Ecto neural progenitor cell (in vitro differentiated cells): ENCODE data around the gene BDKRB1.

Experiments used
- DNase-seq: peaks from one replicate; pipeline ENCODE4 v3.0.0-alpha.2; 2018; ENCODE audit warnings: low spot score

Gene BDKRB1

DNA sequence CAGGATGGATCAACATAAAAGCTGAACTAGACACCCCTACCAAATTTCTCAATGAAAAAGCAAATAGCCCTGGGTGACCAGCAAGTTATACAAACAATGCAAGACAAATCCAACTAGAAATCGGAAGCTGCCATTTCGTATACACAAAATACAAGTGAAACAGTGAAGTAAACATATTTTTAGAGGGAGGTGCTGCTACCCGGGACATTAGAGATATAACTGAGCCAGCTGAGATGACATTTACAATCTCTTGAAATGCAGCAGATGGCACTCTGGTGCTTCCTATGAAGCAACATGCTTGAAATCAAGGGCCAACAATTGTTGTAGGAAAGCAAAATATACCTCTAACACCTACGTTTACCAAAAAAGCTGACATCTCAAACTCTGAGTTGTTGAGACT is 25.5 kb downstream of the BDKRB1 start:
- no peak for DNase-seq

DNA sequence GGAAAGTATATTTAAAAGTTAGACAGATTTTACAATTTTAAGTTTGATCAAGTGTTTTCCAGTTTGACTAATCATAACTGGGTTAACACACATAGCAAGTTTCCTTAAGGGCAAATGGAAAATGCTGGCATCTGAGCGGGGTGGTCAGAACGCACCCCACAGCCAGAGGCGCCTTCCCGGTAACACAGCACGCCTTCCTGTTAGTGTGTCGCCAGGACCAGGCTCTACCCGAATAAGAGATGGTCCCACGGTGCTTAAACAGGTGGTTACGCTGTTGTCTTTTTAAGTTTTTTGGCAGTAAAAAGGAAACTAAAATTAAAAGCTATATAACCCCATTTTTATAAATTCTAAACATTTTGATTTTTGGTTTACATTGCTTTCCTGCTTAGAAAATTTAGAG is 28.0 kb downstream of the BDKRB1 start:
- no peak for DNase-seq

DNA sequence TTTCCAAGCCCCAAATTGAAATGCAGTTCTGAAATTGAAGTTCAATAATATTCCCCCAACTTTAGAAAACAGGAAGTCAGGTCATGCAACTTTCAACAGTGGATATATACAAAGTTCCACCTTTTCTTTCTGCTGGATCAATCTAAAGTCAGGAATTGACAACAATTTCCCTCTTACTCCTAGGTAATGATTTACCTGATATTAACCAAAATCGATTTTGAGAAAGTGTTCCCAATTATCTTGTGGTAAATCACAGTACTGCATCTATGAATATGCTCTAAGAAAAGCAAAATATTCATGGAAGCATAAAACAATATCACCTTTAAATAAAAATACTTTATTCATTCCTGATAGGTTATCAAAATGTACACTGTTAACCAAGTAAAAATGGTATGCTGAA is 28.4 kb downstream of the BDKRB1 start:
- DNase-seq, result no peak

DNA sequence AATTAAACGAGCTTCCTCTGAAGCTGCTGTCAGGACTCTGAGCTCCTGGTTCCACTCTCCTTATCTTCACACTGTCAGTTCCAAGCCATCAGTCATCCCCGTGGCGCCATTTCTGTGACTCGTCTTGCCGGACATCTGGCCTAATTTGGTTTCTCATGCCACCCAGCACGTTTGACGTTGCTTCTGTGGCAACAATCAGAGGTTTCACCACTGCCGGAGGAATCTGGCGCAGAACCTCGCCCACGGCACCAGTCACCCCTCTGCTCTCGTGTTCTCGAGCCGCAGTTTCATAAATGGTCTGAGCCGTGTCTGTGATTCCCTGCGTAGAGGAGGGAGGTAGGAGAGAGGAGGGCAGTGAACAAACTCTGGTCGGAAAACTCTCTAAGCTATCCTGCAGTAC is 29.7 kb downstream of the BDKRB1 start:
- DNase-seq, result no peak

DNA sequence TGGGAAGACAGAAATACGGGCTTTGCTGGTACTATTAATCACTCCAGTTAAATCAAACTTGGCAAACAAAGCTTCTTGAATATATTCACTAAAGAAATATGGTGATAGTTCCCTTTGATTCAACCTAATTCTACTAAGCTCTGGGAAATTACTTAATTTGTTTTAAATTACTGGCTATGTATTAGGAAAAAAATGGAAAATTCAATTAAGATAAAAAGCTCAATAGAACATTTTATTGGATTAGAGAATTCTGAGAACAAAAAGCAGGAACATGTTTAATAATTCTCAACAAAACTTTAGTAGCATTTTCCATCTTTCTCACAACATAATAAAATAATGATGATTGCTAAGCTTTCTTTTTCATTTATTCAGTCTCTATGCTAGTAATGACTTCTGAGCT is 30.2 kb downstream of the BDKRB1 start:
- no peak for DNase-seq

DNA sequence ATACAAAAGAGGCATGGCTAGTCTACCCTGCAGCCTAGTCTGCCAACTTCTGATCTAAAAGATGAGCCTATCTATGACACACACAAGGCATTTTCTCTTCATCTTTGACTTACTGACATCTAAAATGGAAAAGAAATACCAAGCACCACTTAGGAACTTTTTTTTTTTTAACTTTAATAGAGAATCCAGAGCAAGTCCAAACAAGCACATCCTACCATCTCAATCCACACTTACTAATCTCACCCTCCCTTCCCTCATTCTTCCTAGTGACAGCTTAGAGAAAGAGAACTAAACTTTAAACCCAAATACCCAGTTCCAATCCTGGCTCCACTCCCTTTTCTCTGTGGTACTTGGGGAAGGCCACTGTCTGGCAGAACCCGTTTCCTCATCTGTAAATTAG is 31.8 kb downstream of the BDKRB1 start:
- DNase-seq, result no peak

DNA sequence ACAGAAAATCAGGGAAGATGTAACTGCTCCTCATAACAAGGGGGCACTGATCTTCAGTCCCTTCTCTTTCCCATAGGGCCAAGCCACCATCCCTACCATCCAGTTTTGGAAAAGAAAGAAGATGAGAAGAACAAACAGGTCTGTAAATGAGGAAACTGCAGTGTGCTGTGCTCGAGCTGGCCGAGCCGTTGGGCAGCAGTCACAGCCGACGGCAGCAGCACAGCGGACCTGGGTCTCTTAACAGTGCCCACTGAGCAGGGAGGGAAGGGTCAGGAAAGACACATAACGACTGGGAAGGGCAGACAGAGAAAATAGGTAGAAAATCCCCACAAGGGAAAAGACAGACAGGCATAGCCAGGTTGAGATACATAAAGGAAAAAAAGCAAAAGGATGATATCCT is 38.2 kb downstream of the BDKRB1 start:
- DNase-seq, result no peak

DNA sequence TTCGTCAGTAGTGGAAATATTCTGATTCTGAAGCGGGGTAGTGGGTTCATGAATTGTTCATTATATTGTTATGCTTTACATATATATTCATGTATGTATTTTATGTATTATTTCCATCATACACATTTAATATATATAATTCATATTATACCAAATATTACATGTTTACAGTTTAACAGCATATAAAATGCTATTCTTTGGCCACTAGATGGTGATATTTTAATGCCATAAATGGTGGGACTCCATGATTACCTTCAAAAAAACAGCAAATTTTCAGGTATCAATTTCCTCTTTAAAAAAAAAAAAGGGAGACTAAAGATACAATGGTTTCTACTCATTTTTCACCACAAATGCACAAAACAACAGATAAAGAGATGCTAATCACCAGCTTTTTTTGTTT is 41.0 kb downstream of the BDKRB1 start:
- DNase-seq, result no peak

DNA sequence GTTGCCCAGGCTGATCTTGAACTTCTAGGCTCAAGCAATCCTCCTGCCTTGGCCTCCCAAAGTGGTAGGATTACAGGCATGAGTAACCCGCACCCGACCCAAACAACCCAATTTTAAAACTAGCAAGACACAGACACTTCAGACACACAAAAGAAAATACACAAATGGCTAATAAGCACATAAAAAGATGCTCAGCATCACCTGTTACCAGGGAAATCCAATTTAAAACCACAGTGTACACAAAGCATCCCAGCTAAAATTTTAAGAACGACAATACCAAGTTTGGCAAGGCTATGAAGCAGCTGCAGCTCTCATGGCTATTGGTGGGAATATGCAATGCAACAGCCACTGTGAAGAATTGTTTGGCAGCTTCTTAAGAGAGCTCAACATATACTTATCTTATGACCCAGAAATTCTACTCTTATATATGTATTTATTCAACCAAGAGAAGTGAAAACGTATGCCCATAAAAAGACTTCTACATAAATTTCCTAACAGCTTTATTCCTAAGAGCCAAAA is 42.0 kb downstream of the BDKRB1 start:
- DNase-seq, result no peak

DNA sequence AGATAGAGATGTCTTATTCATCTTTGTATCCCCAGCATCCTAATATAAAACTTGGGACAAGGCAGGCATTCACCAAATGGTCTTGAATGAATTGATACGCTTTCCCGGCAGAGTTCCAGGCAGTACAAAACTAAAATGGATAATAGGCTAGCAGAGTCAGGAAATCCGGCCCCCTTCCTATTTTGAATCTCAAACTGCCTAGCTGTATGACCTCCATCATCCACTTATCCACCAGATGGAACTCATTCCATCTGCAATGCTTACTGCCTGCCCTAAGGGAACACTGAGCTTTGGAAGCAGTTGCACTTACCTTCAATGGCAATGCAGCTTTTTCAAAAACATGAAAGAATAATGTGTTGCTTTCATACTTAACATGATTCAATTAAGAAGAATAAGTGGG is 43.4 kb downstream of the BDKRB1 start:
- no peak for DNase-seq

DNA sequence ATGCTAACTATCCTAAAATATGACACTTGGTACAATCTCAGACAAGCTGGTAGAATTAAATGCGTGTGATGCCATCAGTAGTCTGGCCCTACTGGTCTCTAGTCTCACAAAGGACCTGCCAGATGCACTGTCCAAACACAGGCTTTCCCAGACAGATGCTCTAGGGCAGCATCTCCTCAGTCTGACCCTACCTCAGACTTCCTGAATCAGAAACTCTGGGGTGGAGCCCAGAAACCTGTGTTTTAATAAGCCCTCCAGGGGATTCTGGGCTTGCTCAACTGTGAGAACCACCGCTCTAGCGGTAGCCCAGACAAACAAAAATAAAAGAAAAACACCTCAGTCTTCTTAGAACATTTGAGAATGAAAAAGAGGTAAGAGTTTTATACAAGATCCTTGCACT is 48.0 kb downstream of the BDKRB1 start:
- DNase-seq, result no peak

DNA sequence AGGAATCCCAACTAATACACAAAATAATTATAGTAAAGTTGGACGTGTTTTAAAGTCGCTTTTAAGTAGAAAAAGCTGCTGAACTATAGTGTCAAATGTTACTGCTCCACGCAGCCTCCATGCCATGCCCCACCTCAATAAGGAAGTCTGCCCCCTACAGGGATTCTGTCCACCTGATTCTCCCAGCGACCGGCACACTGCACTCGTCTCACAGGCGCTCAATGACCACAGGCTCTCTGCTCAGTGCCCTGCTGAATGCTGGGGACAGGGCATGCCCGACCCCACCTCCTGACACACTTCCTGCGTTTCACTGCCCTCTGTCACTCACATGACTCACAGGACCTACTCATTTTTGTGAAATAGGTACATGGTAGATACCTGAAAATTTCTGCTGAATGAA is 48.9 kb downstream of the BDKRB1 start:
- peak; percentile 66 for DNase-seq

DNA sequence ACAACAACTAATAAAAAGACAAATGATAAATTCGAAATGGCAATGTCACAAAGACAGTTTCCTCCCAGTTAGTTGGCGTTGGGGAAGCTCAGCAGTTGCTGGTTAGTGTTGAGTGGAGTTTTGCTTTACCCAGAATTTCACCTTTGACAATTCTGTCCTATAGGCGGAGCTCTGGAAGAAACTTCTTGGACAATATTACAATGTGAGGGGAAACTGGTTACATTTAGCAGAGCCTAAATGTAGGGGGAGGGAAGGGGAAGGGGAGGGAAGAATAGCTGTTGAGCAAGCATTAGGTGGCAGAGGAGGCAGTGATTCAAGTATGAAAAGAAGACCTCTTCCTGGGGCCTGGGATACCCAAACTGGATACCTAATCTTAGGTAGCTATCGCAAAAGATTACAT is 51.4 kb downstream of the BDKRB1 start:
- DNase-seq, result no peak

DNA sequence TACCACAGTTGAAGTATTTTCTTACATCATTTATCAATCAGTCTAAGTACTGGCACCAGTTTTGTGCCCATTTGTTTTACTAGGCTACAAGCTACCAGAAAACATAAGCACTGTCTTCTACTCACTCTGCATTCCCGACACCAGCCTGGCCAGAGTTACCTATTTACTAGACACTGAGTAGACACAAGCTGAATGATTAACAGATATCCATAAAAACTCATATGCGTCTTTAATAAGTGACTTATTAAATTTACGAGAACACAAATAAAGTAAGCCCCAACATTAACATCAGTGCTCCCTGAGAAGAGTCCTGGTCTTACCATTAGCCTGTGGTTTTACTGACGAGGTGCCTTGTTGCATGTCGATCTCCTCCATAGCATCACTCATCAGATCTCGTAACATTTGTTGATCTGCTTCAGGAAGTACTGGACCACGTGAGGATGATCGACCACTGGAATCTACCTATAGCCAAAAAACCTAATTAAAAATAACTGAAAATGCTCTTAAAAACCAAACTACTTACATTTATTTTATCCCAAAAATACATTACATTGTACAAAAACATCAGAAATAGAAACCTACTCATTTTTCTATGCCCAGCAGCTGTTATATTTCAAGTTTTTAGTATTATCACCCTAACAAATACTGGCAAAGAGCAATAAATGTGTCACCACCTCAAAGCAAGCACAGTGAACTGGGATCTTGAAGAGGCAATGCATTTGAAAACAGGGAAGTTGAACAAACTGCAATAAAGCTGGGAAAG is 53.3 kb downstream of the BDKRB1 start:
- no peak for DNase-seq

DNA sequence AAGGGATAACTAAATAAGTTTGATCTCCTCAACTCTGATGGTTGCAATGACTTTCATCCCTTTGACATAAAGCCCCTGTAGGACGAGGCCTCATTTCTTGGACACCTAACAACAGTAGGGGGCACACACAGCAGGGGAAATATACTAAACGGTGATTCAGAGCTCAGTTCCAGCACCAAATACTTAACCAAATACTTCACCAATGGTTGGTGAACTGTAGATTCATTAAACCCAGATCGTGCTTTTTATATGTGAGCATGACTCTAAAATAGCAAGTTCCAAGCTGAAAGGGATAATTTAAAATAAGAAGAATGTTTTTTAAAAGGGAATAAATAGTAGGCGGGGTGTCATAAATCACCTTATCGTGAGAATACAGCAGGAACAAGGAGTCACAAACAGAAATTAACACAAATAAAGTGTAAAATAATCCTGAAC is 53.9 kb downstream of the BDKRB1 start:
- DNase-seq, result no peak

DNA sequence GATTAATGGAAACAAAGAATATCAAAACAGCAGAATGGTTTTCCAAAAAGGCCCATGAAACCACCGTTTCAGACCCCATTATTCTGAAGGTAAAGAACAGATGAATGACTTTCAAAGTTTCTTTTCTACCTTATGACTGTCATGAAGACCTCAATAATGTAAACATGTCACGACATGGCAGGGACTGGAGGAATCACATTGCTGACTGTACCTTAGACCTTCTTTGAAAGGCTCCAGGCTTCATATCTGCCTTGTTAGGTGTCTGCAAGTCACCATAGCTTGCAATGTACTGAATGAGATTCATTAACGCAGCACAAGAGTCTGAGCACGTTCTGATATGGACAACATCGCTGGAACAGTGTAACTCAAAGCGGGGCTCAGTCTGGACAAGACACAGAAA is 54.9 kb downstream of the BDKRB1 start:
- DNase-seq, result no peak
